ENCODE measurements around the gene TSR1. TPM values are rescaled to one million over a fixed set of nuclear protein-coding genes. Genes with fewer than 3 reads are reported as not detected.

Gene TSR1
- total RNA-seq, 1 experiment from 2014 or later = 74.3 TPM

- Mint-ChIP-seq H3K36me3 (peaks cover 64% of the 10 kb centered on the region), H3K9me3 (no peaks in the 10 kb centered on the region), H3K27ac (no peak overlapping the region), H3K4me1 (no peaks in the 10 kb centered on the region), H3K4me3 (no peak overlapping the region), H3K27me3 (ENCODE audit: low read depth) (no peaks in the 10 kb centered on the region)
- DNase-seq (ENCODE audit: low spot score) (no peak), ATAC-seq (no peak)
- CTCF ChIA-PET = interaction anchor here (1.0 kb wide), 1 partner anchor 61 kb away, joined by 3 read pairs; no protein-coding TSS in a partner anchor
- TF ChIP-seq ERG (CRISPR knock-in tag; IDR thresholded peaks at IDR 0.05) (no peak), FOXP1 (CRISPR knock-in tag; IDR thresholded peaks at IDR 0.05; ENCODE audit: borderline replicate concordance) (no peak), CDX4 (CRISPR knock-in tag; IDR thresholded peaks at IDR 0.05; ENCODE audit: borderline replicate concordance) (no peak), ZNF416 (CRISPR knock-in tag; IDR thresholded peaks at IDR 0.05) (no peak), CREM (CRISPR knock-in tag; IDR thresholded peaks at IDR 0.05) (no peak), ESRRA (CRISPR knock-in tag; IDR thresholded peaks at IDR 0.05; ENCODE audit: borderline replicate concordance) (no peak), ATF1 (CRISPR knock-in tag; IDR thresholded peaks at IDR 0.05) (no peak), FOXJ3 (CRISPR knock-in tag; IDR thresholded peaks at IDR 0.05; ENCODE audit: borderline replicate concordance) (no peak), ELF4 (CRISPR knock-in tag; IDR thresholded peaks at IDR 0.05; ENCODE audit: low read depth) (no peak), ETV6 (CRISPR knock-in tag; IDR thresholded peaks at IDR 0.05) (no peak), TP53 (CRISPR knock-in tag; IDR thresholded peaks at IDR 0.05) (no peak), ZNF263 (CRISPR knock-in tag; IDR thresholded peaks at IDR 0.05; ENCODE audit: low read depth) (no peak)
- TF ChIP-seq, protein P1, sequence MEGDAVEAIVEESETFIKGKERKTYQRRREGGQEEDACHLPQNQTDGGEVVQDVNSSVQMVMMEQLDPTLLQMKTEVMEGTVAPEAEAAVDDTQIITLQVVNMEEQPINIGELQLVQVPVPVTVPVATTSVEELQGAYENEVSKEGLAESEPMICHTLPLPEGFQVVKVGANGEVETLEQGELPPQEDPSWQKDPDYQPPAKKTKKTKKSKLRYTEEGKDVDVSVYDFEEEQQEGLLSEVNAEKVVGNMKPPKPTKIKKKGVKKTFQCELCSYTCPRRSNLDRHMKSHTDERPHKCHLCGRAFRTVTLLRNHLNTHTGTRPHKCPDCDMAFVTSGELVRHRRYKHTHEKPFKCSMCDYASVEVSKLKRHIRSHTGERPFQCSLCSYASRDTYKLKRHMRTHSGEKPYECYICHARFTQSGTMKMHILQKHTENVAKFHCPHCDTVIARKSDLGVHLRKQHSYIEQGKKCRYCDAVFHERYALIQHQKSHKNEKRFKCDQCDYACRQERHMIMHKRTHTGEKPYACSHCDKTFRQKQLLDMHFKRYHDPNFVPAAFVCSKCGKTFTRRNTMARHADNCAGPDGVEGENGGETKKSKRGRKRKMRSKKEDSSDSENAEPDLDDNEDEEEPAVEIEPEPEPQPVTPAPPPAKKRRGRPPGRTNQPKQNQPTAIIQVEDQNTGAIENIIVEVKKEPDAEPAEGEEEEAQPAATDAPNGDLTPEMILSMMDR (IDR thresholded peaks at IDR 0.05) = no peak
- TF ChIP-seq, protein P2, sequence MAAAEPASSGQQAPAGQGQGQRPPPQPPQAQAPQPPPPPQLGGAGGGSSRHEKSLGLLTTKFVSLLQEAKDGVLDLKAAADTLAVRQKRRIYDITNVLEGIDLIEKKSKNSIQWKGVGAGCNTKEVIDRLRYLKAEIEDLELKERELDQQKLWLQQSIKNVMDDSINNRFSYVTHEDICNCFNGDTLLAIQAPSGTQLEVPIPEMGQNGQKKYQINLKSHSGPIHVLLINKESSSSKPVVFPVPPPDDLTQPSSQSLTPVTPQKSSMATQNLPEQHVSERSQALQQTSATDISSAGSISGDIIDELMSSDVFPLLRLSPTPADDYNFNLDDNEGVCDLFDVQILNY (CRISPR knock-in tag; IDR thresholded peaks at IDR 0.05) = no peak
- TF ChIP-seq, protein P3, sequence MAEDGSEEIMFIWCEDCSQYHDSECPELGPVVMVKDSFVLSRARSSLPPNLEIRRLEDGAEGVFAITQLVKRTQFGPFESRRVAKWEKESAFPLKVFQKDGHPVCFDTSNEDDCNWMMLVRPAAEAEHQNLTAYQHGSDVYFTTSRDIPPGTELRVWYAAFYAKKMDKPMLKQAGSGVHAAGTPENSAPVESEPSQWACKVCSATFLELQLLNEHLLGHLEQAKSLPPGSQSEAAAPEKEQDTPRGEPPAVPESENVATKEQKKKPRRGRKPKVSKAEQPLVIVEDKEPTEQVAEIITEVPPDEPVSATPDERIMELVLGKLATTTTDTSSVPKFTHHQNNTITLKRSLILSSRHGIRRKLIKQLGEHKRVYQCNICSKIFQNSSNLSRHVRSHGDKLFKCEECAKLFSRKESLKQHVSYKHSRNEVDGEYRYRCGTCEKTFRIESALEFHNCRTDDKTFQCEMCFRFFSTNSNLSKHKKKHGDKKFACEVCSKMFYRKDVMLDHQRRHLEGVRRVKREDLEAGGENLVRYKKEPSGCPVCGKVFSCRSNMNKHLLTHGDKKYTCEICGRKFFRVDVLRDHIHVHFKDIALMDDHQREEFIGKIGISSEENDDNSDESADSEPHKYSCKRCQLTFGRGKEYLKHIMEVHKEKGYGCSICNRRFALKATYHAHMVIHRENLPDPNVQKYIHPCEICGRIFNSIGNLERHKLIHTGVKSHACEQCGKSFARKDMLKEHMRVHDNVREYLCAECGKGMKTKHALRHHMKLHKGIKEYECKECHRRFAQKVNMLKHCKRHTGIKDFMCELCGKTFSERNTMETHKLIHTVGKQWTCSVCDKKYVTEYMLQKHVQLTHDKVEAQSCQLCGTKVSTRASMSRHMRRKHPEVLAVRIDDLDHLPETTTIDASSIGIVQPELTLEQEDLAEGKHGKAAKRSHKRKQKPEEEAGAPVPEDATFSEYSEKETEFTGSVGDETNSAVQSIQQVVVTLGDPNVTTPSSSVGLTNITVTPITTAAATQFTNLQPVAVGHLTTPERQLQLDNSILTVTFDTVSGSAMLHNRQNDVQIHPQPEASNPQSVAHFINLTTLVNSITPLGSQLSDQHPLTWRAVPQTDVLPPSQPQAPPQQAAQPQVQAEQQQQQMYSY (CRISPR knock-in tag; IDR thresholded peaks at IDR 0.05) = no peak
- TF ChIP-seq, protein P4, sequence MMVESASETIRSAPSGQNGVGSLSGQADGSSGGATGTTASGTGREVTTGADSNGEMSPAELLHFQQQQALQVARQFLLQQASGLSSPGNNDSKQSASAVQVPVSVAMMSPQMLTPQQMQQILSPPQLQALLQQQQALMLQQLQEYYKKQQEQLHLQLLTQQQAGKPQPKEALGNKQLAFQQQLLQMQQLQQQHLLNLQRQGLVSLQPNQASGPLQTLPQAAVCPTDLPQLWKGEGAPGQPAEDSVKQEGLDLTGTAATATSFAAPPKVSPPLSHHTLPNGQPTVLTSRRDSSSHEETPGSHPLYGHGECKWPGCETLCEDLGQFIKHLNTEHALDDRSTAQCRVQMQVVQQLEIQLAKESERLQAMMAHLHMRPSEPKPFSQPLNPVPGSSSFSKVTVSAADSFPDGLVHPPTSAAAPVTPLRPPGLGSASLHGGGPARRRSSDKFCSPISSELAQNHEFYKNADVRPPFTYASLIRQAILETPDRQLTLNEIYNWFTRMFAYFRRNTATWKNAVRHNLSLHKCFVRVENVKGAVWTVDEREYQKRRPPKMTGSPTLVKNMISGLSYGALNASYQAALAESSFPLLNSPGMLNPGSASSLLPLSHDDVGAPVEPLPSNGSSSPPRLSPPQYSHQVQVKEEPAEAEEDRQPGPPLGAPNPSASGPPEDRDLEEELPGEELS (CRISPR knock-in tag; IDR thresholded peaks at IDR 0.05) = no peak
- TF ChIP-seq, protein P5, sequence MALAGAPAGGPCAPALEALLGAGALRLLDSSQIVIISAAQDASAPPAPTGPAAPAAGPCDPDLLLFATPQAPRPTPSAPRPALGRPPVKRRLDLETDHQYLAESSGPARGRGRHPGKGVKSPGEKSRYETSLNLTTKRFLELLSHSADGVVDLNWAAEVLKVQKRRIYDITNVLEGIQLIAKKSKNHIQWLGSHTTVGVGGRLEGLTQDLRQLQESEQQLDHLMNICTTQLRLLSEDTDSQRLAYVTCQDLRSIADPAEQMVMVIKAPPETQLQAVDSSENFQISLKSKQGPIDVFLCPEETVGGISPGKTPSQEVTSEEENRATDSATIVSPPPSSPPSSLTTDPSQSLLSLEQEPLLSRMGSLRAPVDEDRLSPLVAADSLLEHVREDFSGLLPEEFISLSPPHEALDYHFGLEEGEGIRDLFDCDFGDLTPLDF (CRISPR knock-in tag; IDR thresholded peaks at IDR 0.05) = no peak
- TF ChIP-seq, protein P6, sequence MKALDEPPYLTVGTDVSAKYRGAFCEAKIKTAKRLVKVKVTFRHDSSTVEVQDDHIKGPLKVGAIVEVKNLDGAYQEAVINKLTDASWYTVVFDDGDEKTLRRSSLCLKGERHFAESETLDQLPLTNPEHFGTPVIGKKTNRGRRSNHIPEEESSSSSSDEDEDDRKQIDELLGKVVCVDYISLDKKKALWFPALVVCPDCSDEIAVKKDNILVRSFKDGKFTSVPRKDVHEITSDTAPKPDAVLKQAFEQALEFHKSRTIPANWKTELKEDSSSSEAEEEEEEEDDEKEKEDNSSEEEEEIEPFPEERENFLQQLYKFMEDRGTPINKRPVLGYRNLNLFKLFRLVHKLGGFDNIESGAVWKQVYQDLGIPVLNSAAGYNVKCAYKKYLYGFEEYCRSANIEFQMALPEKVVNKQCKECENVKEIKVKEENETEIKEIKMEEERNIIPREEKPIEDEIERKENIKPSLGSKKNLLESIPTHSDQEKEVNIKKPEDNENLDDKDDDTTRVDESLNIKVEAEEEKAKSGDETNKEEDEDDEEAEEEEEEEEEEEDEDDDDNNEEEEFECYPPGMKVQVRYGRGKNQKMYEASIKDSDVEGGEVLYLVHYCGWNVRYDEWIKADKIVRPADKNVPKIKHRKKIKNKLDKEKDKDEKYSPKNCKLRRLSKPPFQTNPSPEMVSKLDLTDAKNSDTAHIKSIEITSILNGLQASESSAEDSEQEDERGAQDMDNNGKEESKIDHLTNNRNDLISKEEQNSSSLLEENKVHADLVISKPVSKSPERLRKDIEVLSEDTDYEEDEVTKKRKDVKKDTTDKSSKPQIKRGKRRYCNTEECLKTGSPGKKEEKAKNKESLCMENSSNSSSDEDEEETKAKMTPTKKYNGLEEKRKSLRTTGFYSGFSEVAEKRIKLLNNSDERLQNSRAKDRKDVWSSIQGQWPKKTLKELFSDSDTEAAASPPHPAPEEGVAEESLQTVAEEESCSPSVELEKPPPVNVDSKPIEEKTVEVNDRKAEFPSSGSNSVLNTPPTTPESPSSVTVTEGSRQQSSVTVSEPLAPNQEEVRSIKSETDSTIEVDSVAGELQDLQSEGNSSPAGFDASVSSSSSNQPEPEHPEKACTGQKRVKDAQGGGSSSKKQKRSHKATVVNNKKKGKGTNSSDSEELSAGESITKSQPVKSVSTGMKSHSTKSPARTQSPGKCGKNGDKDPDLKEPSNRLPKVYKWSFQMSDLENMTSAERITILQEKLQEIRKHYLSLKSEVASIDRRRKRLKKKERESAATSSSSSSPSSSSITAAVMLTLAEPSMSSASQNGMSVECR (CRISPR knock-in tag; IDR thresholded peaks at IDR 0.05; ENCODE audit: borderline replicate concordance) = no peak
- POLR2A ChIA-PET = no interaction called here
Observed at GRCh38 chr17:2292100-2292499, 44.2 kb downstream of the TSR1 start.
